HG02943 (cell line): Measurements from ENCODE around the gene MAB21L4.

Source experiments
- ATAC-seq: cut with Tn5 transposase; IDR thresholded peaks from one replicate; pipeline ENCODE4 v1.9.1; 2021; ENCODE audit warnings: mild to moderate bottlenecking, low read depth, moderate library complexity; ENCODE audit not compliant: unreplicated experiment

The MAB21L4 gene

GRCh38 chr2:240895656-240896388 is at the start of gene MAB21L4:
MAB21L4 (minus strand) TSS chr2:240896156; CDS start chr2:240895997, 159 bp downstream.
- no peak for ATAC-seq

- ATAC-seq, result no peak
Measured at GRCh38 chr2:240936106-240936505, 40.1 kb upstream of the MAB21L4 start.

GRCh38 chr2:240935103-240935876 is 39.3 kb upstream of the MAB21L4 start:
- no peak for ATAC-seq

- no peak for ATAC-seq
Measured at GRCh38 chr2:240934701-240935102, 38.7 kb upstream of the MAB21L4 start.

- ATAC-seq, result no peak
Measured at GRCh38 chr2:240933966-240934700, 38.2 kb upstream of the MAB21L4 start.

GRCh38 chr2:240933048-240933965 is 37.4 kb upstream of the MAB21L4 start:
- ATAC-seq, result no peak

- no peak for ATAC-seq
Measured at GRCh38 chr2:240932724-240933047, 36.7 kb upstream of the MAB21L4 start.

GRCh38 chr2:240932001-240932723 is 36.2 kb upstream of the MAB21L4 start:
- ATAC-seq, result no peak

- ATAC-seq, result no peak
Measured at GRCh38 chr2:240931319-240931949, 35.5 kb upstream of the MAB21L4 start.

- no peak for ATAC-seq
Measured at GRCh38 chr2:240930631-240931318, 34.8 kb upstream of the MAB21L4 start.

GRCh38 chr2:240930096-240930630 is 34.2 kb upstream of the MAB21L4 start:
- ATAC-seq, result no peak

- no peak for ATAC-seq
Measured at GRCh38 chr2:240929364-240930095, 33.6 kb upstream of the MAB21L4 start.

GRCh38 chr2:240928476-240929363 is 32.8 kb upstream of the MAB21L4 start:
- no peak for ATAC-seq

GRCh38 chr2:240927390-240927781 is 31.4 kb upstream of the MAB21L4 start:
- no peak for ATAC-seq

- no peak for ATAC-seq
Measured at GRCh38 chr2:240926516-240927389, 30.8 kb upstream of the MAB21L4 start.
